Nephron (organoid): ENCODE measurements around the gene LOXHD1.

Experiments used
- H3K27ac Mint-ChIP-seq, 3 experiments: 2 replicates each; pipeline ENCODE4 v1.8.0; 2020; ENCODE audit warnings: mixed read lengths in 3 of 3, mild to moderate bottlenecking in 2 of 3, moderate library complexity in 1 of 3
- H3K27me3 Mint-ChIP-seq: 2 replicates; pipeline ENCODE4 v1.8.0; 2021; ENCODE audit warnings: low read depth, mild to moderate bottlenecking, moderate library complexity, mixed read lengths
- H3K36me3 Mint-ChIP-seq: 2 replicates; pipeline ENCODE4 v1.8.0; 2020; ENCODE audit warnings: low read depth, mixed read lengths
- H3K4me1 Mint-ChIP-seq: 2 replicates; pipeline ENCODE4 v1.8.0; 2020; ENCODE audit warnings: mixed read lengths
- H3K4me3 Mint-ChIP-seq, 3 experiments: 2 replicates each; pipeline ENCODE4 v1.8.0; 2020; ENCODE audit warnings: mild to moderate bottlenecking in 3 of 3, mixed read lengths in 3 of 3, moderate library complexity in 2 of 3
- H3K9me3 Mint-ChIP-seq: 2 replicates; pipeline ENCODE4 v1.8.0; 2020; ENCODE audit warnings: mixed read lengths
- TF ChIP-seq, protein P1 (sequence below), 3 experiments: fragments of 200-600 bp; sonication (generic); IDR thresholded peaks; one replicate each; pipeline ENCODE4 v1.5.0; 2021; ENCODE audit warnings: antibody characterized with exemption in 3 of 3; ENCODE audit not compliant: unreplicated experiment in 3 of 3

Gene LOXHD1

DNA sequence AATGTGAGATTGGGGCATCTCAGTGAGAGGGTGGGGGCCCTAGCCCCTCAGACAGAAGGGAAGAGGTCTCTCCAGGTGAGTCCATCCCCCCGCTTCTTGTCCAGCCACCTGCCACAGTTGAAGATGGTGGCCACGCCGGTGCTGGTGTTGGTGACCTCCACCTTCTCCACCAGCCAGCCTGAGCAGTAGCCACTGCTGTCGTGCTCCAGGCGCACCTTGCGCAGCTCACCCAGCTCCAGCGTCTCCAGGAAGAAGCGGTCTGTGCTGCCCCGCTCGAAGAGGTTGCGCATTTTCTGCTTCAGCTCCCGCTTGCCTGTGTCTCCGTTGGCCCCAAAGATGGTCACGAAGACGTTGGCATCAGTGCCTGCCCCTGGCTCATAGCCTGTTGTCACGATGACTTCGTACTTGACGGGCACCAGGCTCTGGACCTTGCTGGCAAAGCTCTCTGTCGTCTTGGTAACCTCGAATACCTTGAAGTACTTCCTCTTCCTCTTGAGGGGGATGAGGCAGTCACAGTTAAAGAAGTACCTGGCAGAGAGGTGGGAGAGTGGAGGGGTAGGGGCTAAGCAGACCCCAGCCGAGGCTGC, 179.5 kb downstream of the LOXHD1 start:
- Mint-ChIP-seq H3K4me3 (no peak overlapping the region), H3K36me3 (no peaks in the 10 kb centered on the region), H3K27me3 (peaks cover 15% of the 10 kb centered on the region), H3K4me1 (peaks cover 13% of the 10 kb centered on the region), H3K27ac (no peak overlapping the region), H3K9me3 (peaks cover 2% of the 10 kb centered on the region)
- TF ChIP-seq, protein P1, sequence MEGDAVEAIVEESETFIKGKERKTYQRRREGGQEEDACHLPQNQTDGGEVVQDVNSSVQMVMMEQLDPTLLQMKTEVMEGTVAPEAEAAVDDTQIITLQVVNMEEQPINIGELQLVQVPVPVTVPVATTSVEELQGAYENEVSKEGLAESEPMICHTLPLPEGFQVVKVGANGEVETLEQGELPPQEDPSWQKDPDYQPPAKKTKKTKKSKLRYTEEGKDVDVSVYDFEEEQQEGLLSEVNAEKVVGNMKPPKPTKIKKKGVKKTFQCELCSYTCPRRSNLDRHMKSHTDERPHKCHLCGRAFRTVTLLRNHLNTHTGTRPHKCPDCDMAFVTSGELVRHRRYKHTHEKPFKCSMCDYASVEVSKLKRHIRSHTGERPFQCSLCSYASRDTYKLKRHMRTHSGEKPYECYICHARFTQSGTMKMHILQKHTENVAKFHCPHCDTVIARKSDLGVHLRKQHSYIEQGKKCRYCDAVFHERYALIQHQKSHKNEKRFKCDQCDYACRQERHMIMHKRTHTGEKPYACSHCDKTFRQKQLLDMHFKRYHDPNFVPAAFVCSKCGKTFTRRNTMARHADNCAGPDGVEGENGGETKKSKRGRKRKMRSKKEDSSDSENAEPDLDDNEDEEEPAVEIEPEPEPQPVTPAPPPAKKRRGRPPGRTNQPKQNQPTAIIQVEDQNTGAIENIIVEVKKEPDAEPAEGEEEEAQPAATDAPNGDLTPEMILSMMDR (IDR thresholded peaks at IDR 0.05; ENCODE audit: unreplicated experiment in 3 of 3), result no peak

- TF ChIP-seq, protein P1 (IDR thresholded peaks at IDR 0.05; ENCODE audit: unreplicated experiment in 3 of 3), result no peak
- H3K4me1 Mint-ChIP-seq, result peaks cover 14% of the 10 kb centered on the region
- no peaks in the 10 kb centered on the region for H3K36me3 Mint-ChIP-seq
- no peak overlapping the region for H3K4me3 Mint-ChIP-seq
- H3K27me3 Mint-ChIP-seq, result peaks cover 15% of the 10 kb centered on the region
- no peaks in the 10 kb centered on the region for H3K9me3 Mint-ChIP-seq
- no peak overlapping the region for H3K27ac Mint-ChIP-seq
Observed at GRCh38 chr18:46475390-46475752, 181.6 kb downstream of the LOXHD1 start.

DNA sequence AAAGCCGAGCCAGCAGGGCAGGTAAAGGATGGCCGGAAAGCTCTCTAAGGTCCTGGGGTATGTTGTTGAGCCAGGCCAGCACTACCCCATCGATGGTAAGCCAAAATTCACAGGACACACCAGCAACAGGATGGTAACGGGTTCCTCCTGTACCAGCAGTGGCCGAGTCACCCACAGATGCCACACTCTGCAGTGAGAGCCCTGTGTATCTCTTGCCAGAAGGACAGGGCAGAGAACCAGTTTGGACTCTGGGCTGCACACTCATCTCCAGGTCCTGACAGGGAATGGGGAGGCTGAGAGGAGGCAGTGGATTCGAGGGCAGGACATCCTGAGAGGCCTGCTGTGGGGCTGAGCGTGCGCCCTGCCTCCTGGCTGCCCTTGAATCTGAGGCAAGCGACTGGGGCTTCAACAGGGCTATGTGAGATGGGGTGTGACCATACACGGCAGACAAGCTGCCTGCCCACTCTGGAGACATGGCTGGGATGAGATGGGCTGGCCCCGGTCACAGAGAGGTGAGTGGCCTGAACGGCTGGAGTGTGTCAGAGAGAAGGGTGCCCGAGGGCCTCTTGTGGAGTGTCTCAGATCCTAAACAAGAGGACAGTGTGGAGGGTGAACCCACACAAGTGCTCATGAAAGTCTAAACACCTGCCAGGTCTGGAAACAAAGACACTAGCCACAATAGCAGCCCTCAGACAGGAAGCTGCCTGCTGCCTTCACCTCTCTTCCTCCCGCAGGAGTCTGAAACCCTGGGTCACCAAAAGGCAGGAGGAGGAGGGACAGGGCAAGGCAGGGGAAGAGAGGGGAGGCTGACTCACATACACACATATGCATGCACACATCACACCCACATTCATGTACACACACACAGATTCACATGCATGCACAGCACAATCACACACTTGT, 182.3 kb downstream of the LOXHD1 start:
- Mint-ChIP-seq H3K4me3 (no peak overlapping the region), H3K4me1 (peaks cover 14% of the 10 kb centered on the region), H3K27ac (no peak overlapping the region), H3K27me3 (peaks cover 15% of the 10 kb centered on the region), H3K36me3 (no peaks in the 10 kb centered on the region), H3K9me3 (no peaks in the 10 kb centered on the region)
- TF ChIP-seq, protein P1 (IDR thresholded peaks at IDR 0.05; ENCODE audit: unreplicated experiment in 3 of 3), result no peak

- H3K4me1 Mint-ChIP-seq, result peaks cover 32% of the 10 kb centered on the region
Observed at GRCh38 chr18:46471809-46472498, 185.1 kb downstream of the LOXHD1 start.

GRCh38 chr18:46470714-46471113, 186.3 kb downstream of the LOXHD1 start:
- TF ChIP-seq, protein P1 (IDR thresholded peaks at IDR 0.05; ENCODE audit: unreplicated experiment in 3 of 3), result no peak
- no peaks in the 10 kb centered on the region for H3K9me3 Mint-ChIP-seq
- H3K36me3 Mint-ChIP-seq, result no peaks in the 10 kb centered on the region
- H3K4me1 Mint-ChIP-seq, result peaks cover 39% of the 10 kb centered on the region
- H3K27me3 Mint-ChIP-seq, result peaks cover 6% of the 10 kb centered on the region
- H3K4me3 Mint-ChIP-seq, result no peak overlapping the region
- peak overlapping the region in 1 of 3 experiments; percentile 3 for H3K27ac Mint-ChIP-seq

More at GRCh38 chr18:46471809-46472498, 185.1 kb downstream of the LOXHD1 start:
- Mint-ChIP-seq H3K4me3 (no peak overlapping the region), H3K9me3 (no peaks in the 10 kb centered on the region), H3K27me3 (peaks cover 7% of the 10 kb centered on the region), H3K36me3 (no peaks in the 10 kb centered on the region), H3K27ac (no peak overlapping the region)
- TF ChIP-seq, protein P1 (IDR thresholded peaks at IDR 0.05; ENCODE audit: unreplicated experiment in 3 of 3), result no peak
